CD4-positive, alpha-beta T cell (primary cell): ENCODE measurements around the gene CAMK2N1. TPM values are rescaled to one million over a fixed set of nuclear protein-coding genes. Genes with fewer than 3 reads are reported as not detected.

ENCODE experiments used
- ATAC-seq: fragments of 200-7000 bp; cut with Tn5 transposase; one replicate; pipeline ENCODE4 v1.10.0; 2022; ENCODE audit warnings: mild to moderate bottlenecking; ENCODE audit not compliant: poor library complexity
- CTCF ChIA-PET: fragments of 350-600 bp; sonication (Branson Sonifier 250); formaldehyde crosslinking; loops from one replicate; lab custom pipeline; 2021; ENCODE audit warnings: antibody characterized with exemption, inconsistent platforms; lab: Charles Lee
- POLR2A ChIA-PET: fragments of 350-600 bp; sonication (Branson Sonifier 250); formaldehyde crosslinking; loops from one replicate; lab custom pipeline; 2021; ENCODE audit warnings: antibody characterized with exemption, inconsistent platforms; lab: Charles Lee
- DNase-seq, 14 experiments: peaks; one replicate each; pipeline ENCODE4 v3.0.0-alpha.2; 2013 to 2020; ENCODE audit warnings: mixed read lengths in 2 of 14
- H3K27ac ChIP-seq, 2 donors: one replicate each; pipeline versions ENCODE4 v1.5.1 to v1.7.0; 2013; ENCODE audit warnings: low read length in 2 of 2, low read depth in 1 of 2, mild to moderate bottlenecking in 1 of 2
- H3K27me3 ChIP-seq, 2 experiments: 1 replicate in 1 of 2; 2 replicates in 1 of 2; pipeline versions ENCODE4 v1.6.1 to v1.7.0; 2013; ENCODE audit warnings: low read length in 2 of 2, control low read depth in 1 of 2, mild to moderate bottlenecking in 1 of 2, moderate library complexity in 1 of 2; ENCODE audit not compliant: insufficient read depth in 2 of 2, control insufficient read depth in 1 of 2
- H3K36me3 ChIP-seq: one replicate; pipeline ENCODE4 v1.6.1; 2013; ENCODE audit warnings: low read length, control low read depth; ENCODE audit not compliant: insufficient read depth
- H3K4me1 ChIP-seq: one replicate; pipeline ENCODE4 v1.6.1; 2013; ENCODE audit warnings: low read length, control low read depth; ENCODE audit not compliant: insufficient read depth
- H3K4me3 ChIP-seq: one replicate; pipeline ENCODE4 v1.5.1; 2013; ENCODE audit warnings: mild to moderate bottlenecking, low read length, moderate library complexity
- H3K9me3 ChIP-seq, 2 experiments: 1 replicate in 1 of 2; 2 replicates in 1 of 2; pipeline versions ENCODE4 v1.6.1 to v1.7.0; 2013; ENCODE audit warnings: low read length in 2 of 2, mild to moderate bottlenecking in 2 of 2, control low read depth in 1 of 2, moderate library complexity in 1 of 2; ENCODE audit not compliant: control insufficient read depth in 1 of 2, insufficient read depth in 1 of 2
- H3K27ac Mint-ChIP-seq: one replicate; pipeline ENCODE4 v1.8.0; 2020; ENCODE audit warnings: mixed read lengths
- H3K27me3 Mint-ChIP-seq: one replicate; pipeline ENCODE4 v1.8.0; 2021; ENCODE audit warnings: mixed read lengths
- H3K36me3 Mint-ChIP-seq: one replicate; pipeline ENCODE4 v1.8.0; 2021; ENCODE audit warnings: low read depth, mixed read lengths
- H3K4me1 Mint-ChIP-seq: one replicate; pipeline ENCODE4 v1.8.0; 2021; ENCODE audit warnings: low read depth, mixed read lengths
- H3K4me3 Mint-ChIP-seq: one replicate; pipeline ENCODE4 v1.8.0; 2020; ENCODE audit warnings: mild to moderate bottlenecking, mixed read lengths
- H3K9me3 Mint-ChIP-seq: one replicate; pipeline ENCODE4 v1.8.0; 2020; ENCODE audit warnings: mixed read lengths
- CTCF ChIP-seq: fragments of 200-600 bp; IDR thresholded peaks from one replicate; pipeline ENCODE4 v1.8.0; 2022; ENCODE audit warnings: antibody characterized with exemption, mild to moderate bottlenecking
- intact Hi-C, 2 experiments: fragments of 100-400 bp; cut with DNase I in 1 of 2; cut with micrococcal nuclease in 1 of 2; formaldehyde crosslinking; loops; one replicate each; pipeline versions ENCODE4 v1.15.1 to v1.9.0; 2023 to 2025; cut with DNase I, micrococcal nuclease
- total RNA-seq, 174 experiments: library from RNA in 2 of 174; stranded (reverse) in 2 of 174; gene quantifications; one replicate each; pipeline ENCODE4 v1.2.3 and lab custom pipeline; 2021 to 2026

Gene CAMK2N1
- total RNA-seq, 2 experiments from 2014 or later: 2.3 TPM

- H3K27me3 Mint-ChIP-seq: peaks cover 85% of the 10 kb centered on the region
- ChIA-PET POLR2A (no interaction called here), CTCF (no interaction called here)
- Histone ChIP-seq H3K9me3 (peaks cover 0 to 11% of the 10 kb centered on the region in 2 experiments), H3K27me3 (peaks cover 56 to 79% of the 10 kb centered on the region in 2 experiments), H3K27ac (no peak overlapping the region), H3K4me3 (no peak overlapping the region), H3K36me3 (no peaks in the 10 kb centered on the region), H3K4me1 (peaks cover 25% of the 10 kb centered on the region)
- H3K36me3 Mint-ChIP-seq: no peaks in the 10 kb centered on the region
- peaks cover 13% of the 10 kb centered on the region for H3K4me1 Mint-ChIP-seq
- intact Hi-C loops: no loop called here
- no peak overlapping the region for H3K4me3 Mint-ChIP-seq
- no peak for TF ChIP-seq CTCF
- H3K9me3 Mint-ChIP-seq: no peaks in the 10 kb centered on the region
- DNase-seq (no peak), ATAC-seq (no peak)
- H3K27ac Mint-ChIP-seq: no peak overlapping the region
Observed at GRCh38 chr1:20480951-20481617, 4.9 kb downstream of the CAMK2N1 start.

GRCh38 chr1:20480243-20480944 lies 5.6 kb downstream of the CAMK2N1 start:
- Mint-ChIP-seq H3K4me1 (peaks cover 13% of the 10 kb centered on the region), H3K9me3 (no peaks in the 10 kb centered on the region), H3K27me3 (peaks cover 92% of the 10 kb centered on the region), H3K36me3 (no peaks in the 10 kb centered on the region), H3K4me3 (no peak overlapping the region), H3K27ac (no peak overlapping the region)
- Histone ChIP-seq H3K27ac (no peak overlapping the region), H3K4me3 (no peak overlapping the region), H3K36me3 (no peaks in the 10 kb centered on the region), H3K27me3 (peaks cover 60 to 85% of the 10 kb centered on the region in 2 experiments), H3K4me1 (peaks cover 28% of the 10 kb centered on the region), H3K9me3 (peaks cover 0 to 12% of the 10 kb centered on the region in 2 experiments)
- POLR2A ChIA-PET: no interaction called here
- ATAC-seq (no peak), DNase-seq (no peak)
- intact Hi-C loops: no loop called here
- TF ChIP-seq CTCF: no peak
- CTCF ChIA-PET: no interaction called here

GRCh38 chr1:20479840-20480239 lies 6.2 kb downstream of the CAMK2N1 start:
- Mint-ChIP-seq H3K4me3 (no peak overlapping the region), H3K4me1 (peaks cover 13% of the 10 kb centered on the region), H3K27ac (no peak overlapping the region), H3K9me3 (no peaks in the 10 kb centered on the region), H3K36me3 (no peaks in the 10 kb centered on the region), H3K27me3 (peaks cover 97% of the 10 kb centered on the region)
- Histone ChIP-seq H3K27me3 (peaks cover 60 to 89% of the 10 kb centered on the region in 2 experiments), H3K9me3 (peaks cover 0 to 9% of the 10 kb centered on the region in 2 experiments), H3K4me1 (peaks cover 24% of the 10 kb centered on the region), H3K27ac (no peak overlapping the region), H3K4me3 (no peak overlapping the region), H3K36me3 (no peaks in the 10 kb centered on the region)
- no peak for ATAC-seq
- no peak for DNase-seq
- ChIA-PET POLR2A (no interaction called here), CTCF (no interaction called here)
- intact Hi-C loops: no loop called here
- no peak for TF ChIP-seq CTCF
